GM19351 (cell line): Measurements from ENCODE around the gene FBXO46.
"Not testable (repeated sequence)": the region's sequence is repeated elsewhere in the genome, so short reads cannot be mapped to it uniquely, and the experiment has no call there.

Experiments
- ATAC-seq: cut with Tn5 transposase; IDR thresholded peaks from one replicate; pipeline ENCODE4 v1.9.1; 2021; ENCODE audit warnings: mild to moderate bottlenecking, moderate library complexity; ENCODE audit not compliant: unreplicated experiment

FBXO46 gene

GRCh38 chr19:45687599-45687998 lies 43.1 kb downstream of the FBXO46 start:
- ATAC-seq = no peak

- ATAC-seq = not testable (repeated sequence)
These were observed 45.7 kb downstream of the FBXO46 start for GRCh38 chr19:45685045-45685444.

- no peak for ATAC-seq
These were observed 47.8 kb downstream of the FBXO46 start for GRCh38 chr19:45682908-45683307.

GRCh38 chr19:45682117-45682516 lies 48.6 kb downstream of the FBXO46 start:
- ATAC-seq = no peak

- peak; percentile 69 for ATAC-seq
These were observed 49.2 kb downstream of the FBXO46 start for GRCh38 chr19:45681391-45682015.

- ATAC-seq = peak; percentile 42
These were observed 53.1 kb downstream of the FBXO46 start for GRCh38 chr19:45677351-45678230.

GRCh38 chr19:45676851-45677263 lies 53.8 kb downstream of the FBXO46 start:
- ATAC-seq = peak; percentile 35

- no peak for ATAC-seq
These were observed 55.8 kb downstream of the FBXO46 start for GRCh38 chr19:45674946-45675345.

GRCh38 chr19:45670670-45671453 lies 59.8 kb downstream of the FBXO46 start:
- no peak for ATAC-seq

GRCh38 chr19:45668342-45668871 lies 62.3 kb downstream of the FBXO46 start:
- ATAC-seq = no peak

GRCh38 chr19:45667620-45668341 lies 62.9 kb downstream of the FBXO46 start, which contains the start of gene GIPR:
GIPR (plus strand) TSS chr19:45668221; CDS start chr19:45669521, 1,300 bp downstream.
- no peak for ATAC-seq

- ATAC-seq = no peak
These were observed 66.1 kb downstream of the FBXO46 start for GRCh38 chr19:45664575-45664974.

GRCh38 chr19:45663800-45664199 lies 66.9 kb downstream of the FBXO46 start:
- no peak for ATAC-seq

- ATAC-seq = no peak
These were observed 70.1 kb downstream of the FBXO46 start for GRCh38 chr19:45660636-45661035.
